HG02981 (cell line): ENCODE results near the gene NFKBIA.
"Not testable (repeated sequence)": the region's sequence is repeated elsewhere in the genome, so short reads cannot be mapped to it uniquely, and the experiment has no call there.

Experiments
- ATAC-seq: cut with Tn5 transposase; IDR thresholded peaks from one replicate; pipeline ENCODE4 v1.9.1; 2021; ENCODE audit warnings: mild to moderate bottlenecking, moderate library complexity; ENCODE audit not compliant: unreplicated experiment

Gene NFKBIA

GRCh38 chr14:35409595-35409994 is 5.0 kb upstream of the NFKBIA start:
- ATAC-seq = no peak

DNA sequence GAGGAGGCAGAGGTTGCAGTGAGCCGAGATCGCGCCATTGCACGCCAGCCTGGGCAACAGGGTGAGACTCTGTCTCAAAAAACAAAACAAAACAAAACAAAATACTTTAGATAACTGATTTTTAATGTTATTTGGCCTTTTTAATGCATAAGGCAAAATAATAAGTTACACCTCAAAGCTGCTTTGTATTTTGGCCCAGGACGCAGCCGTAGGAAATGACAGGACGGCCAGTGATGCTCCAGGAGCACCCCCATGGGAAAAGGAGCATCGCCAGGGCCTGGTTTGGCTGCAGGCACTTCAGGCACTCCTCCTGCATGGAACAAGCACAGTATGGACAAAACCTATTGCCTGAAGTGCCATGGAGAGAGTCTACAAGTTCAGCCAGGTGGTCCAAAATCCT is 3.5 kb upstream of the NFKBIA start:
- no peak for ATAC-seq

- no peak for ATAC-seq
These were observed 2.7 kb upstream of the NFKBIA start for GRCh38 chr14:35407306-35407630.

GRCh38 chr14:35406506-35407305 is 2.2 kb upstream of the NFKBIA start:
- ATAC-seq = no peak

DNA sequence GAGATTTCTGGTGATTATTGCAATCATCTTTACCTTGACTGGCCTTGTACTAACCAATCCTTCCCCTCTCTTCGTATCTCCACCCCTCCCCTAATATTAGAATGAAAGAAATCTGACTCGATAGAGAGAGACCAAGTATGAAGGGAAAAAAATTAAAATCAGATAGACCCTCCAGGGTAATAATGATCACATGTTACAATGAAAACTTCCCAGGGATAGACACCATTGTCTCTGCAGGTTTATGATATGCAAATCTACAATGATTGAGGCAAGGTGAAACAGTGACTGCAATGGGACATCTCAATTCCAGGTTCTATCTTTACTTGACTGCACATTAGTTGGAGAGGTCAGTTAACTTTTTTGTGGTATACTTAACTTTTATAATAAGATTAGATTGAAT is 1.5 kb upstream of the NFKBIA start:
- ATAC-seq = no peak

- ATAC-seq = no peak
These were observed 901 bp upstream of the NFKBIA start for GRCh38 chr14:35405304-35405996.

- ATAC-seq = peak; percentile 48
These were observed 723 bp downstream of the NFKBIA start for GRCh38 chr14:35403603-35404448.

- no peak for ATAC-seq
These were observed 1.4 kb downstream of the NFKBIA start for GRCh38 chr14:35403114-35403602.

GRCh38 chr14:35402323-35403113 is 2.0 kb downstream of the NFKBIA start:
- no peak for ATAC-seq

- no peak for ATAC-seq
These were observed 2.9 kb downstream of the NFKBIA start for GRCh38 chr14:35401422-35402265.

- ATAC-seq = no peak
These were observed 3.7 kb downstream of the NFKBIA start for GRCh38 chr14:35400648-35401421.

GRCh38 chr14:35399083-35399937 is 5.2 kb downstream of the NFKBIA start:
- ATAC-seq = no peak

GRCh38 chr14:35398071-35398584 is 6.4 kb downstream of the NFKBIA start:
- no peak for ATAC-seq

DNA sequence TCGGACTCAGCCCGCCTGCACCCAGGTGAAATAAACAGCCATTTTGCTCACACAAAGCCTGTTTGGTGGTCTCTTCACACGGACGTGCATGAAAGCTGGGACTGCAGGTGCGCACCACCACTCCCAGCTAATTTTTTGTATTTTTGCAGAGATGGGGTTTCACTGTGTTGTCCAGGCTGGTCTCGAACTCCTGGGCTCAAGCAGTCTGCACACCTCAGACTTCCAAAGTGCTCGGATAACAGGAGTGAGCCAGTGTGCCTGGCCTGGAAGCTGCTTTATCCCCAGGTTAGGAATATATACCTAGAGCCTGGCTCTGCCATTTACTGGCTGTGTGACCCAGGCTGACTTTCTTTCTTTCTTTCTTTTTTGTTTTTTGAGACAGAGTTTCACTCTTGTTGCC is 7.9 kb downstream of the NFKBIA start:
- ATAC-seq = not testable (repeated sequence)

DNA sequence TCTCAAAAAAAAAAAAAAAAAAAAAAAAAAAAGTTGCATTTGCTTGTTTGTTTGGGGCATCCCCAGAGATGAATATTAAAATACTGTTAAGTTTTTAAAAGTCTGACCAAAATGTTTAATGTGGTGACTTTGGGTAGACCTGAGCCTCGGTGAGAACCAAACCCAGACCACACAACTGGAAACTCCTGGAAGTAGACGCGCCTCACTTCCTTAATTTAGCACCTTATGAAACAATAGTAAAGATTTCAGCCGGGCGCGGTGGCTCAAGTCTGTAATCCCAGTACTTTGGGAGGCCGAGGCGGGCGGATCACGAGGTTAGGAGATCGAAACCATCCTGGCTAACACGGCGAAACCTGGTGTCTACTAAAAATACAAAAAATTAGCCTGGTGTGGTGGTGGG is 9.3 kb downstream of the NFKBIA start:
- no peak for ATAC-seq

GRCh38 chr14:35394326-35395013 is 10.1 kb downstream of the NFKBIA start:
- no peak for ATAC-seq

DNA sequence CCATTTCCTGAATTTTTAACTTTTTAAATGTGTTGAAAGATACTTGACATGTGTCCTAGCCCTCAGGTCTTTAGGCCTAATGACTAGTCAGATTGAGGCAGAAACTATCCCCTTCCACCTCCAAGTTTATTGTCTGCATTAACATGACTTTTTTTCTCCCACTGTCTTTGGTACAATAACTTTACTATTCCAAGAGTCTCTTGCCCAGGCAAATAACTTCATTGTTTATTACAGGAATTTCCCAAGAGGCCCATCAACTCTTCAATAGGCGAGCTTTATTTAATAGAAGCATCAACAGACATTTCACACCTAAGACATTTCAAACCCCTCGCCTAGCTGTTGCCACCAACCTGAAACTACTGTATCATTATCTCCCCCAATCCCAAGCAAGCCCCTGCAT is 10.7 kb downstream of the NFKBIA start:
- ATAC-seq = no peak
